NCI-H2029 treated with DMSO at 0.1 percent for 48 hours (cell line): Measurements from ENCODE around the gene GNPTAB.
"Not testable (repeated sequence)": the region's sequence is repeated elsewhere in the genome, so short reads cannot be mapped to it uniquely, and the experiment has no call there.

Experiments used
- DNase-seq: peaks from one replicate; lab custom pipeline; 2025; lab: John Stamatoyannopoulos, UW

Gene GNPTAB

DNA sequence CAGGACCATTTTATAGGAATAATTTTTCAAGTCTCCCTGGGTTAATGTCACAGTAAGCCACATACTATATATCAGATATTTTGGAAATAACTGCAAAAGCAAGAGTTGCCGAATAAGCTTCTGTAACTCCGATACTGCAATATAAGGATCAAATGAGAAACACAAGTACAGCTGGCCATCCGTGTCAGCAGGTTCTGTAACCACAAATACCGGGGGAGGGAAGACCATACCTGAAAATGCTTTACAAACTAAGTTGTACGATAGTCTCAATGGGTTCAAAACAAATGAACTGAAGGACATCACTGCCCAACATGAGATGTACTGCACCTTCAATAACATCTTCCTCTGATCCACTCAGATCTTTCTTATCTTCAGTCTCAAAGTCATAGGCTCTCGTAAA, 93.3 kb downstream of the GNPTAB start:
- no peak for DNase-seq

GRCh38 chr12:101734482-101734881, 96.3 kb downstream of the GNPTAB start:
- DNase-seq, result not testable (repeated sequence)

- DNase-seq, result no peak
These were observed 97.6 kb downstream of the GNPTAB start for GRCh38 chr12:101733166-101733565.

DNA sequence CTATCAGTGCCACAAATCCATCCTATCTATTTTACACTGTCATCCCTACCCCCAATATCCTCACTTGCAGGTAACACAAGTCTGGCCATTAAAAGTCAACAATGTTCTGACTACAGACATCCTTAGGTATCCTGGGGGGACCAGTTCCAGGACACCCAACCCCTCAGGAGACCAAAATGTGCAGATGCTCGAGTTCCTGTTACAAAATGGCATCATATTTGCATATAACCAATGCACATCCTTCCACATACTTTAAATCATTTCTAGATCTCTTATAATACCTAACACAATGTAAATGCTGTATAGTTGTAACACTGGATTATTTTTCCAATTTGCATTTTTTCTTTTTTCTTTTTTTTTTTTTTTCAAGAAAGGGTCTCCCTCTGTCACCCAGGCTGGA, 98.4 kb downstream of the GNPTAB start:
- no peak for DNase-seq

DNA sequence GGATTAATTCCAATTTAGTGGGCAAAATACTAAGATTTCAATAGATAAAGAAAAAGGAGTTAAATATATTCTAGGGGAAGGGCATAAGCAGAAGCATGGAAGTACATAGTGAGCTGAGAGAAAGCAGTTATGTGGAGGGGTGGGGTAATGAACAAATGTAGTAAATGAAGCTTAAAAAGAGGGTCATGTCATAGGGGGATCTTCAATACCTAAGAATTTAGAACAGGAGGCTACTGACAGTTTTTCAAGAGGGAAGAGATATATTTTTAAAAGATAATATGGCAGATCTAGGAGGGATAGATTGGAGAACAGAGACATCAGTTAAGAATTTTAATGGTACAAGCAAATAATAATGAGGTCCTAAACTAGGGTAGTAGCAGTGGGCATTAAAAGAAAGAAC, 100.9 kb downstream of the GNPTAB start:
- DNase-seq, result no peak

- no peak for DNase-seq
These were observed 103.7 kb downstream of the GNPTAB start for GRCh38 chr12:101727098-101727497.

DNA sequence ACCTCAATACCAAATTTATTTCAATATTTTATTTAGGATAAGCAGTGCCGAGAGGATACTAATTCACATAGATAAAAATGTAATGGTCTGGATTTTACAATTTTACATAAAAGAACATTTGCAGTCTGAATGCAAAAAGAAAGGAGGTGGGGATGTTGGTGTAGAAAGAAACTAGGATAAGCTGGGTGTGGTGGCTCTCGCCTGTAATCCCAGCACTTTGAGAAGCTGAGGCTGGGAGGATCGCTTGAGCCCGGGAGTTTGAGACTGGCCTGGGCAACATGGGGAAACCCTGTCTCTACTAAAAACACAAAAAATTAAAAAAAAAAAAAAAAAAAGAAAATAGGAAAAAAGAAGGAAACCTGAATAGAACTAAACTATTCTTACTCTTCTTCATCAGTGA, 108.4 kb downstream of the GNPTAB start:
- DNase-seq, result no peak

DNA sequence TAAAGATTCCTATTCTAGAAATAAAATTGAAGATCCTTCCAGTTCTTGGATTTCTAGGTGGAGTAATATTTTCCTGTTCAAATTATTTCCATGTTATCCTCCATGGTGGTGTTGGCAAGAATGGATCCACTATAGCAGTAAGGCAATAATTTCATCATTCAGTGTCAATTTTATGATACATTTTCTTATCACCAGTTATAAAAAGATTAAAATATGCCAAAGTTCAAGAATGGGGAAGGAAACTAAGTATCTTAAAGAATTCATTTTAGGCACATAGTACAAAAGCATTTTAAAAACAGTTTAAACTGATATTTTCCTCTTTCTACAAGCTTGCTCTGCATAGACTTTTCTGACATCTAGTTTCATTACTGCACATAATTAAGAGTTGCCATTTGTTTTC, 110.6 kb downstream of the GNPTAB start:
- DNase-seq, result no peak

DNA sequence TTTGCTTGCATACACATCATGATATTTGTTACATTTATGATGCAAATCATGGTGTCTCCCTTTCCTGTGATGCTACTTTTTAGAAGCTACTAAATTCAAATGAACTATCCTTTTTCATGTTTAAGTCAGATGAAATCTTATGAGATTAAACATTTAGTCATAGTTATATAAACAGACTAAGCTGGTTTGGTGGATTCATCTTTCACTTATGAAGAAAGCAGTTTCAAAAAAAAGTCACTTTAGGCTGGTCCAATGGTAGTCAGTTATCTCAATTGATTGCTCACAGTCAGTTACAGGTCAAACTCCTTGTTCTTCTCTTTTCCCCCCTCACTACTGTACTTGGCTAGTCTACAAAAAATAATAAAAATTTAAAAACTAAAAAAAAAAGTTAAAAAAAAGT, 111.2 kb downstream of the GNPTAB start:
- DNase-seq, result no peak

GRCh38 chr12:101714877-101715444, 115.8 kb downstream of the GNPTAB start:
- DNase-seq, result no peak

- DNase-seq, result no peak
These were observed 116.8 kb downstream of the GNPTAB start for GRCh38 chr12:101713930-101714329.

GRCh38 chr12:101713059-101713682, 117.6 kb downstream of the GNPTAB start:
- DNase-seq, result no peak

- DNase-seq, result no peak
These were observed 120.5 kb downstream of the GNPTAB start for GRCh38 chr12:101710288-101710687.

DNA sequence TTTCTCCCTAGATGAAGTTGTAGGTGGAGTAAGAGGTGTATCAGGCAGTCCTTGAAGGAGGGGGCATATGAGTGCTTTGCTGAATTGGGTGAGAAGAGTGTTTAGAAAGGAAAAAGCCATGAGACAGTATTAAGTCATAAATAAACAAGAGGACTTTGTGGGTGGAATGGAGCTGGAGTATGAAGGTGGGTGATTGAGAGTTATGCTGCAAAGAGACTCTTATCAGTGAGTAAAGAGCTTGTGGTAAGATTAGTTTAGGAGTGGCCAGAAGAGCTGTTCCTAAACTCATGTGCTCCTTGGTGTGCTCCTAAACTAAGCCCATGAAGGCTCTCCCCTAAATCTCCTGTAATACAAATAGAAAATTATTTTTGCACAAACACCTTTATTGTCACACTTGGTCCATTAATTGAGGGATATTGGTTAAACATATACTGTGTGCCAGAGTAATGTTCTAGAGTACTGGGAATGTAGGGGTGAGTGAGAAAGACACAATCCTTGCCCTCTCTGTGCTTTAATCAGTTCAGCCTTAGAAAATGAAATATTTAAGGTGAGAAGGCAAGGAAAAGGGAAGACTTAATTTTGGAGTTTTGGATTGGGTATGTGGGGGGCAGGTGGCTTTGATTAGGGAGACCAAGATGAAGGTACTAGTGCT, 123.5 kb downstream of the GNPTAB start:
- DNase-seq, result no peak

GRCh38 chr12:101706403-101706802, 124.4 kb downstream of the GNPTAB start:
- DNase-seq, result no peak

DNA sequence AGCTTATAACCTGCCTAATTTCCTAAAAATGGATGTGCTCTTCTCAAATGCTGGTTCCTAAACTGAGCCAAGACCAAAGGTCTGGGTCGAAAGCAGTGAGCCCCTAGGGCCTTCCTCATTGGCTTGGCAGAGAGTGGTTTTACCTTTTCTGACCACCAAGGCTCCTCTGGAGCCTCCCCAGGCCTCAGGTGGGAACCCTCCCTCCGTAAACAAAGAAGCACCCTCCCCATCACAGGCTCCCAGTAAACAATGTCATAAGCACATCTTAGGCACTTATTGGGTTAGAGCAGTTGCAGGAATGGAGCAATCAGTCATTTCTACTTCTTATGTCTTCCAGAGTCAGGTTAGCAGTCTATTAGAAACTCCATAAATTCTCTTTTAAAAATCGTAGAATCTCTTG, 127.3 kb downstream of the GNPTAB start:
- DNase-seq, result no peak

GRCh38 chr12:101700299-101700820, 130.4 kb downstream of the GNPTAB start:
- DNase-seq, result no peak

DNA sequence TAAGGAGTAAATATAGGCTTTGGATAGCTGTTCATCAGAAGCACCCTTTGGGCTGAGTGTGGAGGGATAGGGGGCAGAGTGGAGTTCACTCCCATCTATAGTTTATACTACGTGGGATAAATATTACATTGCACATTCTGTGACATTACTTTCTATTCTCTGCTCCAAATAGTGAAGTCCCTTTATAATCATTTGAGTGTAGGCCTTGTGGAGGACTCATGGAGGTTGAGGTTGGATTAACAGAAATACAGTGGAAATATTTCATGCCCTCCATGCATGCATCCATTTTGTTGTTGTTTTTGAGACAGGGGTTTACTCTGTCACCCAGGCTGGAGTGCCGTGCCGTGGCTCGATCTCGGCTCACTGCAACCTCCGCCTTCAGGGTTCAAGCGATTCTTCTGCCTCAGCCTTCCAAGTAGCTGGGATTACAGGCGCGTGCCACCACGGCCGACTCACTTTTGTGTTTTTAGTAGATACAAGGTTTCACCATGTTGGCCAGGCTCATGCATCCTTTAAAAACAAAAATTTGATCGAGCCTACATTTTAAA, 131.9 kb downstream of the GNPTAB start:
- DNase-seq, result no peak

- DNase-seq, result peak; percentile 16
These were observed 132.6 kb downstream of the GNPTAB start for GRCh38 chr12:101697930-101698799.

- DNase-seq, result no peak
These were observed 133.4 kb downstream of the GNPTAB start, which contains the start of gene CHPT1 for GRCh38 chr12:101697197-101697929. Gene CHPT1 (plus strand): TSS chr12:101697640. CDS start chr12:101697862, 222 bp downstream.
